ENCODE results near the gene RAI2. TPM values are rescaled to one million over a fixed set of nuclear protein-coding genes. Genes with fewer than 3 reads are reported as not detected.

RAI2 gene
- total RNA-seq, 4 donors from 2014 or later: 22.1 to 90.4 (median 47.7) TPM

- no peak for TF ChIP-seq CTCF (IDR thresholded peaks at IDR 0.05; ENCODE audit: low read depth)
These were observed 56.0 kb downstream of the RAI2 start for GRCh38 chrX:17805120-17805519.

- no peak for TF ChIP-seq CTCF (IDR thresholded peaks at IDR 0.05; ENCODE audit: low read depth)
These were observed 57.6 kb downstream of the RAI2 start for GRCh38 chrX:17803449-17803848.

- no peak for TF ChIP-seq CTCF (IDR thresholded peaks at IDR 0.05; ENCODE audit: low read depth)
These were observed 58.3 kb downstream of the RAI2 start for GRCh38 chrX:17802756-17803155.

- TF ChIP-seq CTCF (IDR thresholded peaks at IDR 0.05; ENCODE audit: low read depth): no peak
These were observed 59.7 kb downstream of the RAI2 start for GRCh38 chrX:17801431-17801830.

- no peak for TF ChIP-seq CTCF (IDR thresholded peaks at IDR 0.05; ENCODE audit: low read depth)
These were observed 62.2 kb downstream of the RAI2 start for GRCh38 chrX:17798921-17799320.

GRCh38 chrX:17792826-17793225 lies 68.3 kb downstream of the RAI2 start:
- no peak for TF ChIP-seq CTCF (IDR thresholded peaks at IDR 0.05; ENCODE audit: low read depth)

GRCh38 chrX:17788956-17789562 lies 72.0 kb downstream of the RAI2 start:
- TF ChIP-seq CTCF (IDR thresholded peaks at IDR 0.05; ENCODE audit: low read depth): no peak
